Lower lobe of right lung (tissue), 2 donors: ENCODE results near the gene ZNF287. TPM values are rescaled to one million over a fixed set of nuclear protein-coding genes. Genes with fewer than 3 reads are reported as not detected.

Experiments used
- ATAC-seq, 2 donors: fragments of 200-7000 bp; cut with Tn5 transposase; one replicate each; pipeline ENCODE4 v1.9.1; 2020 to 2022; ENCODE audit warnings: mild to moderate bottlenecking in 2 of 2, moderate library complexity in 2 of 2
- DNase-seq: peaks from one replicate; pipeline ENCODE4 v3.0.0-alpha.2; 2020
- H3K27ac ChIP-seq: fragments of 200-600 bp; one replicate; pipeline ENCODE4 v1.8.0; 2022
- H3K27me3 ChIP-seq: fragments of 200-600 bp; one replicate; pipeline ENCODE4 v1.8.0; 2022; ENCODE audit warnings: low read depth
- H3K36me3 ChIP-seq: fragments of 200-600 bp; one replicate; pipeline ENCODE4 v1.8.0; 2022; ENCODE audit warnings: mild to moderate bottlenecking
- H3K4me1 ChIP-seq: fragments of 200-600 bp; one replicate; pipeline ENCODE4 v1.8.0; 2022
- H3K4me3 ChIP-seq: fragments of 200-600 bp; one replicate; pipeline ENCODE4 v1.8.0; 2022; ENCODE audit warnings: mild to moderate bottlenecking
- H3K9me3 ChIP-seq: fragments of 200-600 bp; one replicate; pipeline ENCODE4 v1.8.0; 2022
- CTCF ChIP-seq: fragments of 200-600 bp; IDR thresholded peaks from one replicate; pipeline ENCODE4 v1.8.0; 2022; ENCODE audit warnings: antibody characterized with exemption, mild to moderate bottlenecking
- intact Hi-C: fragments of 100-400 bp; cut with DNase I; formaldehyde crosslinking; loops from one replicate; pipeline ENCODE4 v1.11.0; 2022
- total RNA-seq: library from RNA; stranded (reverse); fragmentation: NEBNext Ultra II Directional; extraction: Animal tissue kit (Norgen Biotek cat#: 25700); gene quantifications from one replicate; pipeline ENCODE4 v1.2.1, GENCODE V29; 2021
- donor health status: DM: no; HTN: yes; CAD: no; lungs with severe emphysema.

The ZNF287 gene
- total RNA-seq, 1 donor from 2014 or later, result 5.2 TPM

- H3K4me1 ChIP-seq, result peaks cover 7% of the 10 kb centered on the region
- intact Hi-C loops, result no loop called here
- no peaks in the 10 kb centered on the region for H3K9me3 ChIP-seq
- no peak overlapping the region for H3K27ac ChIP-seq
- peak overlapping the region; percentile 76 for H3K4me3 ChIP-seq
- peaks cover 4% of the 10 kb centered on the region for H3K36me3 ChIP-seq
- no peak for DNase-seq
- TF ChIP-seq CTCF, result no peak
- no peak for ATAC-seq
- H3K27me3 ChIP-seq, result peaks cover 3% of the 10 kb centered on the region
Measured at GRCh38 chr17:16569358-16569712, 331 bp upstream of the ZNF287 start.

GRCh38 chr17:16552637-16553045, 16.4 kb downstream of the ZNF287 start:
- Histone ChIP-seq H3K4me3 (no peak overlapping the region), H3K9me3 (peaks cover 96% of the 10 kb centered on the region), H3K27ac (no peak overlapping the region), H3K4me1 (no peaks in the 10 kb centered on the region), H3K36me3 (peaks cover 21% of the 10 kb centered on the region), H3K27me3 (no peaks in the 10 kb centered on the region)
- ATAC-seq (no peak), DNase-seq (no peak)
- intact Hi-C loops, result no loop called here
- TF ChIP-seq CTCF, result no peak

GRCh38 chr17:16551878-16552636, 16.9 kb downstream of the ZNF287 start:
- intact Hi-C loops, result no loop called here
- H3K9me3 ChIP-seq, result peaks cover 97% of the 10 kb centered on the region
- peaks cover 21% of the 10 kb centered on the region for H3K36me3 ChIP-seq
- ATAC-seq (no peak), DNase-seq (no peak)
- no peak for TF ChIP-seq CTCF
- H3K27ac ChIP-seq, result no peak overlapping the region
- H3K27me3 ChIP-seq, result no peaks in the 10 kb centered on the region
- H3K4me1 ChIP-seq, result no peaks in the 10 kb centered on the region
- no peak overlapping the region for H3K4me3 ChIP-seq

- no peak for TF ChIP-seq CTCF
- peaks cover 5% of the 10 kb centered on the region for H3K4me1 ChIP-seq
- H3K9me3 ChIP-seq, result no peaks in the 10 kb centered on the region
- H3K4me3 ChIP-seq, result no peak overlapping the region
- intact Hi-C loops, result no loop called here
- H3K27ac ChIP-seq, result peak overlapping the region; percentile 93
- H3K36me3 ChIP-seq, result no peaks in the 10 kb centered on the region
- DNase-seq, result no peak
- no peaks in the 10 kb centered on the region for H3K27me3 ChIP-seq
- ATAC-seq, result no peak
Measured at GRCh38 chr17:16537130-16537458, 31.9 kb downstream of the ZNF287 start.

- TF ChIP-seq CTCF, result no peak
- Histone ChIP-seq H3K4me1 (peaks cover 5% of the 10 kb centered on the region), H3K9me3 (no peaks in the 10 kb centered on the region), H3K27me3 (no peaks in the 10 kb centered on the region), H3K36me3 (no peaks in the 10 kb centered on the region), H3K27ac (no peak overlapping the region), H3K4me3 (no peak overlapping the region)
- ATAC-seq, result no peak
- DNase-seq, result no peak
- intact Hi-C loops, result no loop called here
Measured at GRCh38 chr17:16534236-16534635, 34.8 kb downstream of the ZNF287 start.
